AG20443 (cell line): ENCODE measurements around the gene GAGE12F.
"Not testable (repeated sequence)": the region's sequence is repeated elsewhere in the genome, so short reads cannot be mapped to it uniquely, and the experiment has no call there.

Source experiments
- DNase-seq: peaks from one replicate; pipeline ENCODE4 v3.0.0; 2012; ENCODE audit warnings: low spot score, mixed read lengths

The GAGE12F gene, protein sequence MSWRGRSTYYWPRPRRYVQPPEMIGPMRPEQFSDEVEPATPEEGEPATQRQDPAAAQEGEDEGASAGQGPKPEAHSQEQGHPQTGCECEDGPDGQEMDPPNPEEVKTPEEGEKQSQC

DNA sequence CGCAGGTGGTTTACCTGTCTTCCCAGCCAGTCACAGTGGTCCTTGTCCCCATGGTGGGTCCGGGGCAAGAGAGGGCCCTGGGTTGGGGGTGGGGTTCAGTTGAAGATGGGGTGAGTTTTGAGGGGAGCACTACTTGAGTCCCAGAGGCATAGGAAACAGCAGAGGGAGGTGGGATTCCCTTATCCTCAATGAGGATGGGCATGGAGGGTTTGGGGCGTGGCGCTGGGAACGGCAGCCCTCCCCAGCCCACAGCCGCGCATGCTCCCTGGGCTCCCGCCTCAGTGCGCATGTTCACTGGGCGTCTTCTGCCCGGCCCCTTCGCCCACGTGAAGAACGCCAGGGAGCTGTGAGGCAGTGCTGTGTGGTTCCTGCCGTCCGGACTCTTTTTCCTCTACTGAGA is at the start of gene GAGE12F:
GAGE12F (plus strand) TSS at position 301 of the 400 bp plus-strand sequence. CDS start 1,155 bp downstream, outside the sequence.
- DNase-seq: not testable (repeated sequence)

DNA sequence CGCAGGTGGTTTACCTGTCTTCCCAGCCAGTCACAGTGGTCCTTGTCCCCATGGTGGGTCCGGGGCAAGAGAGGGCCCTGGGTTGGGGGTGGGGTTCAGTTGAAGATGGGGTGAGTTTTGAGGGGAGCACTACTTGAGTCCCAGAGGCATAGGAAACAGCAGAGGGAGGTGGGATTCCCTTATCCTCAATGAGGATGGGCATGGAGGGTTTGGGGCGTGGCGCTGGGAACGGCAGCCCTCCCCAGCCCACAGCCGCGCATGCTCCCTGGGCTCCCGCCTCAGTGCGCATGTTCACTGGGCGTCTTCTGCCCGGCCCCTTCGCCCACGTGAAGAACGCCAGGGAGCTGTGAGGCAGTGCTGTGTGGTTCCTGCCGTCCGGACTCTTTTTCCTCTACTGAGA is 28.8 kb upstream of the GAGE12F start, which contains the start of gene GAGE12C:
GAGE12C (plus strand) TSS at position 301 of the 400 bp plus-strand sequence. CDS start 1,155 bp downstream, outside the sequence.
- not testable (repeated sequence) for DNase-seq

DNA sequence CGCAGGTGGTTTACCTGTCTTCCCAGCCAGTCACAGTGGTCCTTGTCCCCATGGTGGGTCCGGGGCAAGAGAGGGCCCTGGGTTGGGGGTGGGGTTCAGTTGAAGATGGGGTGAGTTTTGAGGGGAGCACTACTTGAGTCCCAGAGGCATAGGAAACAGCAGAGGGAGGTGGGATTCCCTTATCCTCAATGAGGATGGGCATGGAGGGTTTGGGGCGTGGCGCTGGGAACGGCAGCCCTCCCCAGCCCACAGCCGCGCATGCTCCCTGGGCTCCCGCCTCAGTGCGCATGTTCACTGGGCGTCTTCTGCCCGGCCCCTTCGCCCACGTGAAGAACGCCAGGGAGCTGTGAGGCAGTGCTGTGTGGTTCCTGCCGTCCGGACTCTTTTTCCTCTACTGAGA is 19.2 kb upstream of the GAGE12F start, which contains the start of gene GAGE12D:
GAGE12D (plus strand) TSS at position 301 of the 400 bp plus-strand sequence. CDS start 1,155 bp downstream, outside the sequence.
- not testable (repeated sequence) for DNase-seq

DNA sequence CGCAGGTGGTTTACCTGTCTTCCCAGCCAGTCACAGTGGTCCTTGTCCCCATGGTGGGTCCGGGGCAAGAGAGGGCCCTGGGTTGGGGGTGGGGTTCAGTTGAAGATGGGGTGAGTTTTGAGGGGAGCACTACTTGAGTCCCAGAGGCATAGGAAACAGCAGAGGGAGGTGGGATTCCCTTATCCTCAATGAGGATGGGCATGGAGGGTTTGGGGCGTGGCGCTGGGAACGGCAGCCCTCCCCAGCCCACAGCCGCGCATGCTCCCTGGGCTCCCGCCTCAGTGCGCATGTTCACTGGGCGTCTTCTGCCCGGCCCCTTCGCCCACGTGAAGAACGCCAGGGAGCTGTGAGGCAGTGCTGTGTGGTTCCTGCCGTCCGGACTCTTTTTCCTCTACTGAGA is 9.7 kb upstream of the GAGE12F start, which contains the start of gene GAGE12E:
GAGE12E (plus strand) TSS at position 301 of the 400 bp plus-strand sequence. CDS start 1,155 bp downstream, outside the sequence.
- not testable (repeated sequence) for DNase-seq

DNA sequence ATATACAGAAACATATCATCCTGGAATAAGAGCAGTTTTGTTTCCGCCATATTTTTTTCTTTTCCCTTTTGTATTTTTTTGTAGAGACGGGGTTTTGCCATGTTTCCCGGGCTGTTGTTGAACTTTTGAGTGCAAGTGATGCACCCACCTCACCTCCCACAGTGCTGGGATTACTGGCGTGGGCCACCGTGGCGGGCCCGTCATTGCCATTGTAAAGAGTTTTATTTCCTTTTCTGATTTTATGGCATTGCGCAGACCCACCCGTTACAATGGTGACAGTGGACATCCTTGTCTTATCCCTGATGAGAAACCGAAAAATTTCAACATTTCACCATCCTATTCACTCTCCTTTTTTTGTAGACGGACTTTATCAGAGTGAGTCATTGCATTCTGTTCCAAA is 8.1 kb downstream of the GAGE12F start:
- DNase-seq: not testable (repeated sequence)

DNA sequence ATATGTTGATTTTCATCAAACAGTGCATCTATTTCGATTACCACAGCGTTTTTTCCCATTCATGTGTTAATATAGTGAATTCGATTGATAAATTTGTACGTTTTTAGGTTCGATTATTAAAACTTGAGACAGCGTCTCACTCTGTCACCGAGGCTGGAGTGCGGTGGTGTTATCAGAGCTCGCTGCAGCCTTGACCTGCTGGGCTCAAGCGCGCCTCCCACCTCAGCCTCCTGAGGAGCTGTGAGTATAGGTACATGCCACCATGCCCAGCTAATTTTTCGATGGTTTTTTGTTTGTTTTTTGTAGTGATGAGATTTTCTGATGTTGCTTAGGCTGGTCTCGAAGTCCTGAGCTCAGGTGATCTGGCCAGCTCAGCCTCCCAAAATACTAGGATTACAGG is 8.5 kb downstream of the GAGE12F start:
- DNase-seq: not testable (repeated sequence)

DNA sequence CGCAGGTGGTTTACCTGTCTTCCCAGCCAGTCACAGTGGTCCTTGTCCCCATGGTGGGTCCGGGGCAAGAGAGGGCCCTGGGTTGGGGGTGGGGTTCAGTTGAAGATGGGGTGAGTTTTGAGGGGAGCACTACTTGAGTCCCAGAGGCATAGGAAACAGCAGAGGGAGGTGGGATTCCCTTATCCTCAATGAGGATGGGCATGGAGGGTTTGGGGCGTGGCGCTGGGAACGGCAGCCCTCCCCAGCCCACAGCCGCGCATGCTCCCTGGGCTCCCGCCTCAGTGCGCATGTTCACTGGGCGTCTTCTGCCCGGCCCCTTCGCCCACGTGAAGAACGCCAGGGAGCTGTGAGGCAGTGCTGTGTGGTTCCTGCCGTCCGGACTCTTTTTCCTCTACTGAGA is 9.5 kb downstream of the GAGE12F start, which contains the start of gene GAGE12G:
GAGE12G (plus strand) TSS at position 301 of the 400 bp plus-strand sequence. CDS start 1,155 bp downstream, outside the sequence.
- DNase-seq: not testable (repeated sequence)

DNA sequence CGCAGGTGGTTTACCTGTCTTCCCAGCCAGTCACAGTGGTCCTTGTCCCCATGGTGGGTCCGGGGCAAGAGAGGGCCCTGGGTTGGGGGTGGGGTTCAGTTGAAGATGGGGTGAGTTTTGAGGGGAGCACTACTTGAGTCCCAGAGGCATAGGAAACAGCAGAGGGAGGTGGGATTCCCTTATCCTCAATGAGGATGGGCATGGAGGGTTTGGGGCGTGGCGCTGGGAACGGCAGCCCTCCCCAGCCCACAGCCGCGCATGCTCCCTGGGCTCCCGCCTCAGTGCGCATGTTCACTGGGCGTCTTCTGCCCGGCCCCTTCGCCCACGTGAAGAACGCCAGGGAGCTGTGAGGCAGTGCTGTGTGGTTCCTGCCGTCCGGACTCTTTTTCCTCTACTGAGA is 19.0 kb downstream of the GAGE12F start, which contains the start of gene GAGE12H:
GAGE12H (plus strand) TSS at position 301 of the 400 bp plus-strand sequence. CDS start 1,155 bp downstream, outside the sequence.
- not testable (repeated sequence) for DNase-seq

DNA sequence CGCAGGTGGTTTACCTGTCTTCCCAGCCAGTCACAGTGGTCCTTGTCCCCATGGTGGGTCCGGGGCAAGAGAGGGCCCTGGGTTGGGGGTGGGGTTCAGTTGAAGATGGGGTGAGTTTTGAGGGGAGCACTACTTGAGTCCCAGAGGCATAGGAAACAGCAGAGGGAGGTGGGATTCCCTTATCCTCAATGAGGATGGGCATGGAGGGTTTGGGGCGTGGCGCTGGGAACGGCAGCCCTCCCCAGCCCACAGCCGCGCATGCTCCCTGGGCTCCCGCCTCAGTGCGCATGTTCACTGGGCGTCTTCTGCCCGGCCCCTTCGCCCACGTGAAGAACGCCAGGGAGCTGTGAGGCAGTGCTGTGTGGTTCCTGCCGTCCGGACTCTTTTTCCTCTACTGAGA is 28.6 kb downstream of the GAGE12F start, which contains the start of gene GAGE2A:
GAGE2A (plus strand) TSS at position 301 of the 400 bp plus-strand sequence. CDS start 1,155 bp downstream, outside the sequence.
- not testable (repeated sequence) for DNase-seq

DNA sequence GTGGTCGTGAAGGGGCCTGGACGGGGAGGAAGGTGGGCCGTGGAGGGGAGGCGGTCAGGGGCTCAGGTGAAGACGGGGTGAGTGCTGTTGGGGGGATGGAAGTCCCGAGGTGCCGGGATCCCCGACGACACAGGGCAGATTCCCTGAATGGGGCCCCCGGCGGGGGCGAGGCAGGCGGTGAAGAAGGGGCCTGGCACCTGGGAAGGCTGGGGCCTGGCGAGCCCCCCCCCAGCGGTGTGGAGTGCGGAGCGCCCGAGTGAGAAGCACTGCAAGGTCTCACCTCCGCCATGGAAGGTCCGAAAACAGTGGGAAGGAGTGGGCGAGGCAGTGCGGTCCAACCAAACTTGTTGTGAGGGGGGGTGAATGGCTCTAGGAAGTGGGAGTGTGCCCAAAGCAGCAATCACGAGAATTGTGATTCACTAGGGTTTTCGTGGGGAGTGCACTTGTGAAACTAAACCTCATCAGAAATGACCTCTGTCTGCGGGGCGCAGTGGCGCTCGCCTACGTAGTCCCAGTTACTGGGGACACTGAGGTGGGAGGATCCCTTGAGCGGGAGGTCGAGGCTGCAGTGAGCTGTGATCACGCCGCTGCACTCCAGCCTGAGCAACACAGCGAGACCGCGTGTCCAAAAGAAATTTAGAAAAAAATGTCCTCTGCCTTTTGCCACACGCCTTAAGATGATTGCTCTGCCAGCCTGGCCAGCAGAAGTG is 29.3 kb downstream of the GAGE12F start:
- DNase-seq: not testable (repeated sequence)

DNA sequence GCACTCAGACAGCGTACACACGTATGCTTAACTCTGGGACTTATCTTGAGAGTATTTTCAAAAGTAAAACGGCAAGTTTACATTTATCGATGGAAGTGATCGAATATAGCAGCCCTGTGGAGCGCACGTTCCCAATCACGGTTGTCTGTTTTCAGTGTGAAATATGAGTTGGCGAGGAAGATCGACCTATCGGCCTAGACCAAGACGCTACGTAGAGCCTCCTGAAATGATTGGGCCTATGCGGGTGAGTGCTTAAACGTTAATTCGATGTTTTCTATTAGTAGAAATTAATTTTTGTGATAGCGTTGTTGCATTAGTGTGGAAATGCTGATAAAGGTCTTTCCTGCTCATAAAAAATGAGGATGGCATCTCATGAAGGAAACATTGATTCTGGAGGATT is 29.8 kb downstream of the GAGE12F start:
- not testable (repeated sequence) for DNase-seq

DNA sequence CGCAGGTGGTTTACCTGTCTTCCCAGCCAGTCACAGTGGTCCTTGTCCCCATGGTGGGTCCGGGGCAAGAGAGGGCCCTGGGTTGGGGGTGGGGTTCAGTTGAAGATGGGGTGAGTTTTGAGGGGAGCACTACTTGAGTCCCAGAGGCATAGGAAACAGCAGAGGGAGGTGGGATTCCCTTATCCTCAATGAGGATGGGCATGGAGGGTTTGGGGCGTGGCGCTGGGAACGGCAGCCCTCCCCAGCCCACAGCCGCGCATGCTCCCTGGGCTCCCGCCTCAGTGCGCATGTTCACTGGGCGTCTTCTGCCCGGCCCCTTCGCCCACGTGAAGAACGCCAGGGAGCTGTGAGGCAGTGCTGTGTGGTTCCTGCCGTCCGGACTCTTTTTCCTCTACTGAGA is 38.1 kb downstream of the GAGE12F start, which contains the start of gene GAGE1:
GAGE1 (plus strand) TSS at position 301 of the 400 bp plus-strand sequence. CDS start 1,155 bp downstream, outside the sequence.
- DNase-seq: not testable (repeated sequence)

DNA sequence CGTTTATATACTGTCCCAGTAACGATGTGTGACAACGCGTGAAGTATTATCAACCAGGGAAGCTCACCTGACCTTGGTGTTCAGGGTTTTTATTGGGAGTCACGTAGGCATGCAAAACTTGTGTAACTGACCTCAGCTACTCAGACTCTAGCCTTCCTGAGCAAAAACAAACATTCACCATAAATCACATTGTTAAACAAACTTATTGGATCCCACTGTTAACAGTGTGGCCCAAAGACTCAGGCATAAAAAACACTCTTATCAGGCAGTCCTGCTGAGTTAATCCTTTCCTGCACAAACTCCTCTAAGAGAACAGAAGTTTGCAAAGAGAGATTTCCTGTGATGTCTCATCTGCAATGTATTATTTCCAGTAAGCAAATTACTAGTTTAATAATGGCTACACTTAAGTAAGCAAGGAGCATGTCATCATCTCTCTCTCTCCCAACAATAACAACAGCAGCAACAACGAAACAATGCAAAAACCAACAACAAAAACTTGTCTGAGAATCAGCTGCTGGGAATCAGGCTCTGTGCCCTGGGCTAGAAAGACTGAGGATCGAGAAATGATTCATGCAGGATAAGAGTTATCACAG is 50.2 kb downstream of the GAGE12F start:
- no peak for DNase-seq
